Breast epithelium (tissue), 4 donors: ENCODE data around the gene NPSR1. TPM values are rescaled to one million over a fixed set of nuclear protein-coding genes. Genes with fewer than 3 reads are reported as not detected.

Source experiments
- DNase-seq, 2 donors: peaks; one replicate each; pipeline ENCODE4 v3.0.0-alpha.2; 2019; ENCODE audit warnings: low spot score in 2 of 2
- H3K27ac ChIP-seq, 2 donors: fragments of 200-600 bp; sonication (generic) in 1 of 2; one replicate each; pipeline ENCODE4 v1.5.1; 2016 to 2019; ENCODE audit warnings: mild to moderate bottlenecking in 1 of 2
- H3K27me3 ChIP-seq, 2 donors: fragments of 200-600 bp; sonication (generic) in 1 of 2; one replicate each; pipeline versions ENCODE4 v1.5.1 to v1.6.0; 2017 to 2019; ENCODE audit warnings: control low read depth in 1 of 2, mild to moderate bottlenecking in 1 of 2
- H3K36me3 ChIP-seq: fragments of 200-600 bp; one replicate; pipeline ENCODE4 v1.5.1; 2019
- H3K4me1 ChIP-seq, 2 donors: fragments of 200-600 bp; sonication (generic); one replicate each; pipeline ENCODE4 v1.5.1; 2016 to 2019; ENCODE audit warnings: control low read depth in 1 of 2
- H3K4me3 ChIP-seq, 3 donors: fragments of 200-600 bp; sonication (generic); 1 replicate in 2 of 3; 2 replicates in 1 of 3; pipeline ENCODE4 v1.5.1; 2016 to 2019; ENCODE audit warnings: mild to moderate bottlenecking in 3 of 3, moderate library complexity in 2 of 3
- H3K9me3 ChIP-seq, 2 donors: fragments of 200-600 bp; sonication (generic) in 1 of 2; one replicate each; pipeline ENCODE4 v1.5.1; 2016 to 2019; ENCODE audit warnings: control low read depth in 1 of 2
- CTCF ChIP-seq, 3 donors: fragments of 450-650 bp; IDR thresholded peaks; one replicate each; pipeline ENCODE4 v1.5.1; 2016 to 2017; ENCODE audit warnings: antibody characterized with exemption in 3 of 3, mild to moderate bottlenecking in 3 of 3, moderate library complexity in 3 of 3
- POLR2A ChIP-seq: fragments of 450-650 bp; IDR thresholded peaks from one replicate; pipeline ENCODE4 v1.6.1; 2016; ENCODE audit warnings: antibody characterized with exemption, mild to moderate bottlenecking, moderate library complexity
- POLR2AphosphoS5 ChIP-seq, 3 donors: sonication (generic); formaldehyde crosslinking; IDR thresholded peaks; one replicate each; pipeline ENCODE4 v1.6.1; 2017; ENCODE audit warnings: antibody characterized with exemption in 3 of 3
- intact Hi-C: fragments of 100-400 bp; cut with DNase I; formaldehyde crosslinking; loops from one replicate; pipeline ENCODE4 v1.15.1; 2023; ENCODE audit warnings: low total_unique reads
- total RNA-seq, 3 donors: library from RNA; depleted of rRNA; stranded (reverse); fragments of >200 nt; gene quantifications; one replicate each; pipeline ENCODE4 v1.1.0, GENCODE V29; 2016

The NPSR1 gene
- total RNA-seq, 3 donors from 2014 or later: not detected

- Histone ChIP-seq H3K4me3 (no peak overlapping the region), H3K4me1 (no peaks in the 10 kb centered on the region), H3K9me3 (no peaks in the 10 kb centered on the region), H3K27me3 (no peaks in the 10 kb centered on the region), H3K27ac (no peak overlapping the region), H3K36me3 (no peaks in the 10 kb centered on the region)
- no peak for TF ChIP-seq CTCF (IDR thresholded peaks at IDR 0.05)
- no peak for TF ChIP-seq POLR2AphosphoS5 (IDR thresholded peaks at IDR 0.05)
- TF ChIP-seq POLR2A: no peak
- intact Hi-C loops: no loop called here
- DNase-seq: no peak
These were observed 5.2 kb upstream of the NPSR1 start for GRCh38 chr7:34652809-34653208.

GRCh38 chr7:34653787-34654186 lies 4.2 kb upstream of the NPSR1 start:
- intact Hi-C loops: no loop called here
- no peak overlapping the region for H3K27ac ChIP-seq
- DNase-seq: no peak
- no peaks in the 10 kb centered on the region for H3K27me3 ChIP-seq
- no peaks in the 10 kb centered on the region for H3K36me3 ChIP-seq
- H3K9me3 ChIP-seq: no peaks in the 10 kb centered on the region
- H3K4me3 ChIP-seq: no peak overlapping the region
- TF ChIP-seq POLR2AphosphoS5 (IDR thresholded peaks at IDR 0.05) (no peak), POLR2A (no peak), CTCF (IDR thresholded peaks at IDR 0.05) (no peak)
- no peaks in the 10 kb centered on the region for H3K4me1 ChIP-seq

GRCh38 chr7:34655384-34655783 lies 2.6 kb upstream of the NPSR1 start:
- Histone ChIP-seq H3K9me3 (no peaks in the 10 kb centered on the region), H3K4me3 (no peak overlapping the region), H3K27ac (no peak overlapping the region), H3K4me1 (no peaks in the 10 kb centered on the region), H3K36me3 (no peaks in the 10 kb centered on the region), H3K27me3 (no peaks in the 10 kb centered on the region)
- DNase-seq: no peak
- TF ChIP-seq POLR2AphosphoS5 (IDR thresholded peaks at IDR 0.05) (no peak), CTCF (IDR thresholded peaks at IDR 0.05) (no peak), POLR2A (no peak)
- intact Hi-C loops: no loop called here

- Histone ChIP-seq H3K27me3 (no peaks in the 10 kb centered on the region), H3K36me3 (no peaks in the 10 kb centered on the region), H3K4me1 (no peaks in the 10 kb centered on the region), H3K27ac (no peak overlapping the region), H3K4me3 (no peak overlapping the region), H3K9me3 (no peaks in the 10 kb centered on the region)
- intact Hi-C loops: no loop called here
- no peak for TF ChIP-seq CTCF (IDR thresholded peaks at IDR 0.05)
- no peak for DNase-seq
These were observed 2.0 kb upstream of the NPSR1 start for GRCh38 chr7:34656041-34656440.

- TF ChIP-seq POLR2A (no peak), POLR2AphosphoS5 (IDR thresholded peaks at IDR 0.05) (no peak), CTCF (IDR thresholded peaks at IDR 0.05) (no peak)
- no peaks in the 10 kb centered on the region for H3K9me3 ChIP-seq
- no peaks in the 10 kb centered on the region for H3K27me3 ChIP-seq
- H3K36me3 ChIP-seq: no peaks in the 10 kb centered on the region
- H3K4me3 ChIP-seq: no peak overlapping the region
- H3K27ac ChIP-seq: no peak overlapping the region
- DNase-seq: no peak
- no peaks in the 10 kb centered on the region for H3K4me1 ChIP-seq
- intact Hi-C loops: no loop called here
These were observed 1.6 kb downstream of the NPSR1 start for GRCh38 chr7:34659472-34660075.
